ENCODE measurements around the gene SLC22A8. TPM values are rescaled to one million over a fixed set of nuclear protein-coding genes. Genes with fewer than 3 reads are reported as not detected.
"Not testable (repeated sequence)": the region's sequence is repeated elsewhere in the genome, so short reads cannot be mapped to it uniquely, and the experiment has no call there.

Gene SLC22A8
- polyA plus RNA-seq, 12 donors = 0.18 to 0.56 TPM; not detected in 10

- no peak for DNase-seq
Observed at GRCh38 chr11:62988276-62988675, 27.4 kb downstream of the SLC22A8 start.

- no peak for DNase-seq
Observed at GRCh38 chr11:62985041-62985750, 30.4 kb downstream of the SLC22A8 start.

GRCh38 chr11:62984451-62984991 lies 31.1 kb downstream of the SLC22A8 start, which contains the start of gene SLC22A6:
SLC22A6 (minus strand) TSS chr11:62984967; CDS start chr11:62984690, 277 bp downstream.
- no peak for DNase-seq

- no peak for DNase-seq
Observed at GRCh38 chr11:62983536-62984199, 32.0 kb downstream of the SLC22A8 start.

GRCh38 chr11:62981743-62982142 lies 33.9 kb downstream of the SLC22A8 start:
- no peak for DNase-seq

- no peak for DNase-seq
Observed at GRCh38 chr11:62980133-62980760, 35.4 kb downstream of the SLC22A8 start.

GRCh38 chr11:62976109-62976508 lies 39.5 kb downstream of the SLC22A8 start:
- DNase-seq = no peak

GRCh38 chr11:62974848-62975522 lies 40.7 kb downstream of the SLC22A8 start:
- DNase-seq = no peak

GRCh38 chr11:62965574-62965973 lies 50.1 kb downstream of the SLC22A8 start:
- DNase-seq = no peak

- DNase-seq = no peak
Observed at GRCh38 chr11:62962391-62962790, 53.2 kb downstream of the SLC22A8 start.

GRCh38 chr11:62961017-62961570 lies 54.5 kb downstream of the SLC22A8 start:
- no peak for DNase-seq

- DNase-seq = no peak
Observed at GRCh38 chr11:62959422-62959980, 56.1 kb downstream of the SLC22A8 start.

GRCh38 chr11:62958547-62959421 lies 56.9 kb downstream of the SLC22A8 start:
- peak; percentile 80 for DNase-seq

- DNase-seq = no peak
Observed at GRCh38 chr11:62957147-62957546, 58.5 kb downstream of the SLC22A8 start.

GRCh38 chr11:62954478-62954877 lies 61.2 kb downstream of the SLC22A8 start:
- DNase-seq = no peak

- DNase-seq = no peak
Observed at GRCh38 chr11:62953811-62954210, 61.8 kb downstream of the SLC22A8 start.

- no peak for DNase-seq
Observed at GRCh38 chr11:62948765-62949320, 66.8 kb downstream of the SLC22A8 start.

GRCh38 chr11:62945538-62945937 lies 70.1 kb downstream of the SLC22A8 start:
- not testable (repeated sequence) for DNase-seq
